ENCODE results near the gene CDC14A. TPM values are rescaled to one million over a fixed set of nuclear protein-coding genes. Genes with fewer than 3 reads are reported as not detected.

Gene CDC14A
- total RNA-seq, 4 donors from 2014 or later, result 12.1 to 20.6 (median 16.8) TPM

- no peak for TF ChIP-seq CTCF (IDR thresholded peaks at IDR 0.05; ENCODE audit: low read depth)
Measured at GRCh38 chr1:100502052-100502792, 149.9 kb downstream of the CDC14A start.

- no peak for TF ChIP-seq CTCF (IDR thresholded peaks at IDR 0.05; ENCODE audit: low read depth)
Measured at GRCh38 chr1:100506217-100506616, 153.9 kb downstream of the CDC14A start.

DNA sequence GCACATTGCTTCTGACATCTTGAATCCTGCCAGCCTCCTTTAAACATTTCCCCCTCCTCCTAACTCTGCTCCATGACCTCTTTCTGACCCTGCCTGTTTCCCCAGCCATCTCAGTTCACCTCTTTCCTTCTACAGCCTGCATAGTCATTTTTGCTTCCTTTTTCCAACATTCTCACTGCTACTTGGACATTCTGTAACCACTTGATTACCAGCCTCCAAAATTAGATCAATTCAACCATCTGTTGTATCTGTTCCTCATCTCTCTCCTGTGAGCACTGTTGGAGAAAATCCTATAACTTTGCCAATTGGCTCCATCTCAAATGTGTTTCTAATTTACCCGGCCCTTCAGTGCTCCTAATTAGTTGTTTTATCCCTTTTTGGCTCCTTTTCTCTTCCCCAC, 158.1 kb downstream of the CDC14A start:
- TF ChIP-seq CTCF (IDR thresholded peaks at IDR 0.05; ENCODE audit: low read depth), result no peak

GRCh38 chr1:100511058-100511457, 158.8 kb downstream of the CDC14A start:
- TF ChIP-seq CTCF (IDR thresholded peaks at IDR 0.05; ENCODE audit: low read depth), result no peak

DNA sequence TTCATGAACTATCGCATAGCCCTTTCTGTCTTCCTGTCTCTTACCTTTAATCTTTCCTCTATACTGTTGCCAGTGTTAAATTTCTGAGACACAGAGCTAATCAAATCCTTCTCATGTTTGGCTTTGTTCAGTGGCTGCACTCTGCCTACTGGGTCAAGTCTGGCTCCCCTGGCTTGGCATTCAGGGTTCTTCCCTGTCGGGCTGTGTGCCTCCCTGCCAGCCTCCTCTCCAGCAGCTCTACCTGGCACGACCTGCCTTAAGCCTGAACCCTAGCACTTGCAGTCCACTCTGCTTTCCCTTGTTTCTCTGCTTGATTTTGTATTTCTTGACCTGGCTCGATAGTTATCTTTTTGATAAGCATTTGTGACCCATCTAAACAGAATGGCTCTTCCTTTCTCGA, 159.5 kb downstream of the CDC14A start:
- no peak for TF ChIP-seq CTCF (IDR thresholded peaks at IDR 0.05; ENCODE audit: low read depth)

DNA sequence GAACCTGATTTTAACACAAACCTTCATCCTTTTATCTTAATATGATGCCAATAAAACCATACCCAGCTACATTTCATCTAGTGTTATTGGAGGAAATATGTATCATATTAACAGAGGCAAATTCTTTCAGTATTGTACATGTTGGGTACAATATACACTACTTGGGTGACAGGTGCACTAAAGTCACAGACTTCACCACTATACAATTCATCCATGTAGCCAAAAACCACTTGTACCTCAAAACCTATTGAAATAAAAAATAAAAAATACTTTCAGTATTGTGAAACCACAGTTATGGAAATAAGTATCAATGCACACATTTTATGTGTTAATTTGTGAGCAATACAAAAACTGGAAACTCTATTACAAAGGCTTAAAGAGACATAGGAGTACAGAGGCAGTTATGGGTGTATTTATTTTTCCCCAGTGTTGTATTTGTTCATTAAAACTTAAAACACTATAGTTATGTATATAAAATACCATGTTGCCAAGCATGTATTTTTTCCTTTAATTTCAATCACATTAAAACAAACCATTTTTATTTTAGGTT, 160.6 kb downstream of the CDC14A start:
- TF ChIP-seq CTCF (IDR thresholded peaks at IDR 0.05; ENCODE audit: low read depth), result no peak

- no peak for TF ChIP-seq CTCF (IDR thresholded peaks at IDR 0.05; ENCODE audit: low read depth)
Measured at GRCh38 chr1:100516857-100517256, 164.6 kb downstream of the CDC14A start.
